ENCODE measurements around the gene TAF4B. TPM values are rescaled to one million over a fixed set of nuclear protein-coding genes. Genes with fewer than 3 reads are reported as not detected.
A peak's percentile ranks its signal among the peaks of the same experiment; 100 is the strongest.

TAF4B gene
- total and polyA plus RNA-seq, 3 experiments from 2014 or later: 4.3 to 19.5 (median 18.7) TPM

GRCh38 chr18:26320686-26321085 lies 94.4 kb downstream of the TAF4B start:
- Mint-ChIP-seq H3K27ac (no peak overlapping the region), H3K36me3 (peaks cover 14 to 46% (median 46%) of the 10 kb centered on the region in 3 donors), H3K27me3 (peaks cover 0 to 2% of the 10 kb centered on the region in 2 donors), H3K9me3 (no peaks in the 10 kb centered on the region), H3K4me3 (no peak overlapping the region), H3K4me1 (no peaks in the 10 kb centered on the region)
- ChIA-PET POLR2A (no interaction called here), CTCF (no interaction called here)
- H3K27me3 ChIP-seq (ENCODE audit: insufficient read depth, low read length, poor library complexity, severe bottlenecking): no peaks in the 10 kb centered on the region
- H3K4me3 ChIP-seq (ENCODE audit: low read length): no peak overlapping the region
- no peak for DNase-seq
- no peaks in the 10 kb centered on the region for H3K4me1 ChIP-seq (ENCODE audit: insufficient read depth, low read length)
- H3K27ac ChIP-seq (ENCODE audit: low read depth, low read length): no peak overlapping the region
- H3K9me3 ChIP-seq (ENCODE audit: low read length): no peaks in the 10 kb centered on the region
- no peaks in the 10 kb centered on the region for H3K36me3 ChIP-seq (ENCODE audit: insufficient read depth, low read length)

GRCh38 chr18:26322890-26323653 lies 96.8 kb downstream of the TAF4B start:
- Mint-ChIP-seq H3K36me3 (peaks cover 18 to 48% (median 37%) of the 10 kb centered on the region in 3 donors), H3K27me3 (no peaks in the 10 kb centered on the region), H3K4me3 (no peak overlapping the region), H3K4me1 (no peaks in the 10 kb centered on the region), H3K27ac (peak overlapping the region in 1 of 8 donors; percentile 55), H3K9me3 (no peaks in the 10 kb centered on the region)
- H3K9me3 ChIP-seq (ENCODE audit: low read length): no peaks in the 10 kb centered on the region
- H3K27ac ChIP-seq (ENCODE audit: low read depth, low read length): no peak overlapping the region
- CTCF ChIA-PET: interaction anchor here (0.7 kb wide), 1 partner anchor 362 kb away, joined by 3 read pairs; no protein-coding TSS in a partner anchor
- DNase-seq: no peak
- no peak overlapping the region for H3K4me3 ChIP-seq (ENCODE audit: low read length)
- no peaks in the 10 kb centered on the region for H3K36me3 ChIP-seq (ENCODE audit: insufficient read depth, low read length)
- H3K4me1 ChIP-seq (ENCODE audit: insufficient read depth, low read length): no peaks in the 10 kb centered on the region
- H3K27me3 ChIP-seq (ENCODE audit: insufficient read depth, low read length, poor library complexity, severe bottlenecking): no peaks in the 10 kb centered on the region
- POLR2A ChIA-PET: no interaction called here

GRCh38 chr18:26325771-26326170 lies 99.5 kb downstream of the TAF4B start:
- no peak overlapping the region for H3K4me3 Mint-ChIP-seq
- Histone ChIP-seq H3K4me3 (ENCODE audit: low read length) (no peak overlapping the region), H3K4me1 (ENCODE audit: insufficient read depth, low read length) (no peaks in the 10 kb centered on the region), H3K9me3 (ENCODE audit: low read length) (no peaks in the 10 kb centered on the region), H3K36me3 (ENCODE audit: insufficient read depth, low read length) (no peaks in the 10 kb centered on the region), H3K27me3 (ENCODE audit: insufficient read depth, low read length, poor library complexity, severe bottlenecking) (no peaks in the 10 kb centered on the region), H3K27ac (ENCODE audit: low read depth, low read length) (no peak overlapping the region)
- DNase-seq: no peak
- H3K9me3 Mint-ChIP-seq: no peaks in the 10 kb centered on the region
- ChIA-PET POLR2A (no interaction called here), CTCF (no interaction called here)
- H3K4me1 Mint-ChIP-seq: no peaks in the 10 kb centered on the region
- H3K36me3 Mint-ChIP-seq: peaks cover 17 to 38% (median 25%) of the 10 kb centered on the region in 3 donors
- H3K27ac Mint-ChIP-seq: peak overlapping the region in 1 of 8 donors; percentile 15
- H3K27me3 Mint-ChIP-seq: no peaks in the 10 kb centered on the region

- Mint-ChIP-seq H3K27ac (no peak overlapping the region), H3K36me3 (peaks cover 14 to 30% (median 19%) of the 10 kb centered on the region in 3 donors), H3K4me1 (no peaks in the 10 kb centered on the region), H3K4me3 (no peak overlapping the region), H3K9me3 (no peaks in the 10 kb centered on the region), H3K27me3 (no peaks in the 10 kb centered on the region)
- Histone ChIP-seq H3K27me3 (ENCODE audit: insufficient read depth, low read length, poor library complexity, severe bottlenecking) (no peaks in the 10 kb centered on the region), H3K4me1 (ENCODE audit: insufficient read depth, low read length) (no peaks in the 10 kb centered on the region), H3K4me3 (ENCODE audit: low read length) (no peak overlapping the region), H3K27ac (ENCODE audit: low read depth, low read length) (no peak overlapping the region), H3K9me3 (ENCODE audit: low read length) (no peaks in the 10 kb centered on the region), H3K36me3 (ENCODE audit: insufficient read depth, low read length) (no peaks in the 10 kb centered on the region)
- ChIA-PET POLR2A (interaction anchor here (0.7 kb wide), 1 partner anchor 186 kb away, joined by 3 read pairs; no protein-coding TSS in a partner anchor), CTCF (no interaction called here)
- DNase-seq: no peak
These were observed 100.8 kb downstream of the TAF4B start for GRCh38 chr18:26327062-26327461.

- Mint-ChIP-seq H3K27me3 (no peaks in the 10 kb centered on the region), H3K36me3 (peaks cover 3 to 13% (median 3%) of the 10 kb centered on the region in 3 donors), H3K4me1 (peaks cover 0 to 2% (median 0%) of the 10 kb centered on the region in 3 donors), H3K27ac (no peak overlapping the region), H3K4me3 (no peak overlapping the region), H3K9me3 (no peaks in the 10 kb centered on the region)
- Histone ChIP-seq H3K27ac (ENCODE audit: low read depth, low read length) (no peak overlapping the region), H3K27me3 (ENCODE audit: insufficient read depth, low read length, poor library complexity, severe bottlenecking) (no peaks in the 10 kb centered on the region), H3K36me3 (ENCODE audit: insufficient read depth, low read length) (no peaks in the 10 kb centered on the region), H3K4me1 (ENCODE audit: insufficient read depth, low read length) (no peaks in the 10 kb centered on the region), H3K4me3 (ENCODE audit: low read length) (no peak overlapping the region), H3K9me3 (ENCODE audit: low read length) (no peaks in the 10 kb centered on the region)
- no peak for DNase-seq
- ChIA-PET CTCF (no interaction called here), POLR2A (no interaction called here)
These were observed 106.7 kb downstream of the TAF4B start for GRCh38 chr18:26332991-26333390.

- ChIA-PET CTCF (no interaction called here), POLR2A (no interaction called here)
- H3K9me3 ChIP-seq (ENCODE audit: low read length): no peaks in the 10 kb centered on the region
- Mint-ChIP-seq H3K36me3 (peaks cover 3 to 18% (median 3%) of the 10 kb centered on the region in 3 donors), H3K27me3 (no peaks in the 10 kb centered on the region), H3K4me3 (no peak overlapping the region), H3K4me1 (peaks cover 0 to 2% (median 0%) of the 10 kb centered on the region in 3 donors), H3K27ac (peak overlapping the region in 1 of 8 donors; percentile 9), H3K9me3 (no peaks in the 10 kb centered on the region)
- no peaks in the 10 kb centered on the region for H3K27me3 ChIP-seq (ENCODE audit: insufficient read depth, low read length, poor library complexity, severe bottlenecking)
- no peaks in the 10 kb centered on the region for H3K4me1 ChIP-seq (ENCODE audit: insufficient read depth, low read length)
- no peak for DNase-seq
- H3K36me3 ChIP-seq (ENCODE audit: insufficient read depth, low read length): no peaks in the 10 kb centered on the region
- no peak overlapping the region for H3K27ac ChIP-seq (ENCODE audit: low read depth, low read length)
- H3K4me3 ChIP-seq (ENCODE audit: low read length): no peak overlapping the region
These were observed 108.9 kb downstream of the TAF4B start for GRCh38 chr18:26335156-26335555.

- Mint-ChIP-seq H3K4me1 (peaks cover 0 to 2% (median 0%) of the 10 kb centered on the region in 3 donors), H3K4me3 (no peak overlapping the region), H3K27ac (peak overlapping the region in 2 of 8 donors; percentile 2 to 11), H3K27me3 (no peaks in the 10 kb centered on the region), H3K36me3 (peaks cover 3 to 18% (median 3%) of the 10 kb centered on the region in 3 donors), H3K9me3 (no peaks in the 10 kb centered on the region)
- no peak overlapping the region for H3K4me3 ChIP-seq (ENCODE audit: low read length)
- POLR2A ChIA-PET: no interaction called here
- no peaks in the 10 kb centered on the region for H3K4me1 ChIP-seq (ENCODE audit: insufficient read depth, low read length)
- H3K9me3 ChIP-seq (ENCODE audit: low read length): no peaks in the 10 kb centered on the region
- H3K36me3 ChIP-seq (ENCODE audit: insufficient read depth, low read length): no peaks in the 10 kb centered on the region
- no peaks in the 10 kb centered on the region for H3K27me3 ChIP-seq (ENCODE audit: insufficient read depth, low read length, poor library complexity, severe bottlenecking)
- no peak overlapping the region for H3K27ac ChIP-seq (ENCODE audit: low read depth, low read length)
- CTCF ChIA-PET: no interaction called here
- no peak for DNase-seq
These were observed 109.6 kb downstream of the TAF4B start for GRCh38 chr18:26335571-26336487.

GRCh38 chr18:26336572-26336971 lies 110.3 kb downstream of the TAF4B start:
- H3K4me1 ChIP-seq (ENCODE audit: insufficient read depth, low read length): no peaks in the 10 kb centered on the region
- H3K4me3 ChIP-seq (ENCODE audit: low read length): no peak overlapping the region
- Mint-ChIP-seq H3K9me3 (no peaks in the 10 kb centered on the region), H3K4me3 (no peak overlapping the region), H3K27me3 (no peaks in the 10 kb centered on the region), H3K27ac (no peak overlapping the region), H3K36me3 (peaks cover 7 to 22% (median 10%) of the 10 kb centered on the region in 3 donors), H3K4me1 (peaks cover 0 to 2% (median 0%) of the 10 kb centered on the region in 3 donors)
- no peak for DNase-seq
- ChIA-PET CTCF (no interaction called here), POLR2A (no interaction called here)
- no peak overlapping the region for H3K27ac ChIP-seq (ENCODE audit: low read depth, low read length)
- no peaks in the 10 kb centered on the region for H3K9me3 ChIP-seq (ENCODE audit: low read length)
- H3K36me3 ChIP-seq (ENCODE audit: insufficient read depth, low read length): no peaks in the 10 kb centered on the region
- no peaks in the 10 kb centered on the region for H3K27me3 ChIP-seq (ENCODE audit: insufficient read depth, low read length, poor library complexity, severe bottlenecking)

Data from CD8-positive, alpha-beta memory T cell (primary cell).